SK-N-MC (cell line): ENCODE results near the gene GLG1.

Experiments
- DNase-seq: peaks from one replicate; pipeline ENCODE4 v3.0.0-alpha.2; 2011; ENCODE audit warnings: low read depth, low spot score
- H3K27ac ChIP-seq: fragments of 200-600 bp; sonication (generic); 2 replicates; pipeline ENCODE4 v1.5.1; 2016; ENCODE audit warnings: mixed run types
- H3K36me3 ChIP-seq: fragments of 200-600 bp; sonication (generic); 2 replicates; pipeline ENCODE4 v1.6.1; 2017; ENCODE audit warnings: antibody characterized with exemption, low read length, mixed read lengths; ENCODE audit not compliant: insufficient read depth
- H3K4me3 ChIP-seq: fragments of 200-600 bp; sonication (generic); 2 replicates; pipeline ENCODE4 v1.5.1; 2016
- H3K9ac ChIP-seq: fragments of 200-600 bp; sonication (generic); 2 replicates; pipeline ENCODE4 v1.8.0; 2017; ENCODE audit warnings: mixed run types, mixed read lengths; ENCODE audit not compliant: insufficient read length
- H3K9me3 ChIP-seq: fragments of 200-600 bp; sonication (generic); 2 replicates; pipeline ENCODE4 v1.6.1; 2017; ENCODE audit warnings: low read depth, mild to moderate bottlenecking, antibody characterized with exemption, low read length, moderate library complexity, mixed read lengths
- EZH2 ChIP-seq: fragments of 200-600 bp; sonication (generic); IDR thresholded peaks from one replicate; pipeline ENCODE4 v1.6.1; 2017; ENCODE audit warnings: antibody characterized with exemption
- FOXP2 ChIP-seq: optimal IDR thresholded peaks from 2 replicates; pipeline ENCODE3; 2011; ENCODE audit warnings: mild to moderate bottlenecking, moderate library complexity; ENCODE audit not compliant: insufficient read depth; ENCODE audit errors: extremely low read length, control extremely low read depth
- POLR2AphosphoS5 ChIP-seq: IDR thresholded peaks from 2 replicates; pipeline ENCODE4 v1.6.1; 2012; ENCODE audit warnings: mild to moderate bottlenecking, low read depth, low read length, borderline replicate concordance

GLG1 gene

GRCh38 chr16:74485916-74486315 lies 121.0 kb downstream of the GLG1 start:
- peaks cover 60% of the 10 kb centered on the region for H3K36me3 ChIP-seq
- no peak overlapping the region for H3K9ac ChIP-seq
- H3K9me3 ChIP-seq = no peaks in the 10 kb centered on the region
- peak overlapping the region; percentile 80; the same call in 1 of the 2 replicates for H3K27ac ChIP-seq
- H3K4me3 ChIP-seq = no peak overlapping the region
- TF ChIP-seq FOXP2 (no peak), EZH2 (no peak), POLR2AphosphoS5 (no peak)
- DNase-seq = no peak

- no peak overlapping the region for H3K4me3 ChIP-seq
- H3K36me3 ChIP-seq = peaks cover 60% of the 10 kb centered on the region
- DNase-seq = no peak
- TF ChIP-seq POLR2AphosphoS5 = no peak
- TF ChIP-seq FOXP2 = peak; percentile 63
- H3K9ac ChIP-seq = no peak overlapping the region
- H3K9me3 ChIP-seq = no peaks in the 10 kb centered on the region
- H3K27ac ChIP-seq = peak overlapping the region; percentile 87
Observed at GRCh38 chr16:74480150-74481029, 126.5 kb downstream of the GLG1 start.

- no peaks in the 10 kb centered on the region for H3K9me3 ChIP-seq
- no peak overlapping the region for H3K9ac ChIP-seq
- peaks cover 60% of the 10 kb centered on the region for H3K36me3 ChIP-seq
- TF ChIP-seq POLR2AphosphoS5 (no peak), FOXP2 (no peak), EZH2 (no peak)
- no peak overlapping the region for H3K27ac ChIP-seq
- DNase-seq = no peak
- no peak overlapping the region for H3K4me3 ChIP-seq
Observed at GRCh38 chr16:74477226-74477625, 129.7 kb downstream of the GLG1 start.

GRCh38 chr16:74474416-74474815 lies 132.5 kb downstream of the GLG1 start:
- TF ChIP-seq FOXP2 (no peak), POLR2AphosphoS5 (no peak), EZH2 (no peak)
- Histone ChIP-seq H3K4me3 (no peak overlapping the region), H3K36me3 (peaks cover 74% of the 10 kb centered on the region), H3K9me3 (no peaks in the 10 kb centered on the region), H3K9ac (no peak overlapping the region), H3K27ac (no peak overlapping the region)
- no peak for DNase-seq

GRCh38 chr16:74472540-74472939 lies 134.4 kb downstream of the GLG1 start:
- TF ChIP-seq FOXP2 = no peak
- no peak for TF ChIP-seq EZH2
- TF ChIP-seq POLR2AphosphoS5 = no peak
- DNase-seq = no peak
- Histone ChIP-seq H3K36me3 (peaks cover 82% of the 10 kb centered on the region), H3K4me3 (no peak overlapping the region), H3K9ac (no peak overlapping the region), H3K9me3 (no peaks in the 10 kb centered on the region), H3K27ac (no peak overlapping the region)

- Histone ChIP-seq H3K36me3 (peaks cover 82% of the 10 kb centered on the region), H3K9me3 (no peaks in the 10 kb centered on the region), H3K9ac (no peak overlapping the region), H3K4me3 (no peak overlapping the region), H3K27ac (no peak overlapping the region)
- no peak for DNase-seq
- TF ChIP-seq EZH2 (no peak), POLR2AphosphoS5 (no peak), FOXP2 (no peak)
Observed at GRCh38 chr16:74472010-74472409, 134.9 kb downstream of the GLG1 start.

GRCh38 chr16:74469946-74470478 lies 136.9 kb downstream of the GLG1 start:
- peaks cover 83% of the 10 kb centered on the region for H3K36me3 ChIP-seq
- no peak for DNase-seq

GRCh38 chr16:74468807-74469525 lies 137.9 kb downstream of the GLG1 start:
- peaks cover 82% of the 10 kb centered on the region for H3K36me3 ChIP-seq
- H3K4me3 ChIP-seq = no peak overlapping the region
- H3K27ac ChIP-seq = no peak overlapping the region
- no peak for TF ChIP-seq FOXP2
- no peak for TF ChIP-seq POLR2AphosphoS5
- no peak for TF ChIP-seq EZH2
- H3K9ac ChIP-seq = no peak overlapping the region
- H3K9me3 ChIP-seq = no peaks in the 10 kb centered on the region
- DNase-seq = no peak

More at GRCh38 chr16:74469946-74470478, 136.9 kb downstream of the GLG1 start:
- no peak for TF ChIP-seq FOXP2
- no peak for TF ChIP-seq POLR2AphosphoS5
- TF ChIP-seq EZH2 = no peak
- Histone ChIP-seq H3K4me3 (no peak overlapping the region), H3K9ac (no peak overlapping the region), H3K9me3 (no peaks in the 10 kb centered on the region), H3K27ac (no peak overlapping the region)
